ENCODE measurements around the gene CCDC87. TPM values are rescaled to one million over a fixed set of nuclear protein-coding genes. Genes with fewer than 3 reads are reported as not detected.

Gene CCDC87
- total and polyA plus RNA-seq, 2 of the 8 experiments (the other 6 are each of a cell fraction or from before 2014, with no cell fraction given), result 0.32 to 0.99 TPM

DNA sequence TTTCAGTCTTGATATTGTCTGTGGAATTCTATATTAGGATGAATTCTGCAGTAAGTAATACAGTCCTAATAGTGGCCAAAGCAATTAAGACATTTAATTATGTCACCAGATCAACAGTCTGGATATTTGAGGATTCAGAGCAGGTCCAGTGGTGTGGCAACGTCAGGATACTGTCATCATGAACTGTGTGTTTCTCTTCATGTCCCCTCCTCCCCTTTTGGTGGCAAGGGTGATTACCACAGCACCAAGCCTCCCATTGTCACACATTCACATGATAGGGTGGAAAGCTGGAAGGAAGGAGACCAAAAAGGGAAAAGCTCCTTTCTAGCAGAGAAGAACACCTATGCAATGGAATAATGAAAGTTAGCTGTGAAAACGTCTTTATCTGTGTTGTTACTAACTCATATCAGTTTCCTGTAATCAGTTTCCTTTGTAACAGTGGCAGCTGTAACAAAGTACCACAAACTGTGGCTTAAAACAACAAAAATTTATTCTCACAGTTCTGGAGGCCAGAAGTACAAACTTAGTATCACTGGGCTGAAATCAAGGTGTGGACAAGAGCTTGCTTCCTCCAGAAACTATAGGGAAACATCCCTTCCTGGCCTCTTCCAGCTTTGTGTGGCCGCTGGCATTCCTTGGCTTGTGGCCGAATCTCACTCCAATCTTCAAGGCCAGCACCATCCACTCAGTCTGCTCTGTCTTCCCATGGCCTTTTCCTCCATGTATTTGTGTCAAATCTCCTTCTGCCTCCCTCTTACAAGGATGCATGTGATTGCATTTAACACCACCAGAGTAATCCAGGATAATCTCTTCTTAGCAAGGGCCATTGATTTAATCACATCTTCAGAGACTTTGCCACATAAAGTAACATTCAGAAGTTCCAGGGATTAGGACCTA is 17.1 kb upstream of the CCDC87 start:
- Histone ChIP-seq H2BK12ac (ENCODE audit: low read depth, low read length) (no peak overlapping the region), H3K4me1 (replicated peaks in 1 of 4; ENCODE audit: control insufficient read depth in 3 of 4, insufficient read depth in 4 of 4, low read length in 3 of 4) (no peaks in the 10 kb centered on the region), H3K4ac (replicated peaks; ENCODE audit: insufficient read length, low read depth, low read length) (no peak overlapping the region), H3K56ac (replicated peaks; ENCODE audit: insufficient read length, low read depth, low read length) (no peak overlapping the region), H4K5ac (ENCODE audit: insufficient read length, low read depth, low read length) (no peak overlapping the region), H3K23ac (ENCODE audit: insufficient read length) (no peak overlapping the region), H4K8ac (ENCODE audit: extremely low read depth, insufficient read depth, low read length) (no peak overlapping the region), H2AFZ (ENCODE audit: low read length) (no peak overlapping the region), H2AK5ac (ENCODE audit: low read depth, low read length) (no peak overlapping the region), H3K23me2 (ENCODE audit: low read depth, low read length) (no peaks in the 10 kb centered on the region), H3K14ac (ENCODE audit: insufficient read length) (no peak overlapping the region), H4K91ac (replicated peaks; ENCODE audit: insufficient read length, low read length) (no peak overlapping the region), H3K79me2 (ENCODE audit: control insufficient read depth in 1 of 2, insufficient read depth in 2 of 2, low read length in 2 of 2) (no peaks in the 10 kb centered on the region), H2BK120ac (replicated peaks; ENCODE audit: low read depth, low read length) (no peak overlapping the region), H3K36me3 (ENCODE audit: control insufficient read depth in 2 of 4, insufficient read depth in 4 of 4, low read length in 3 of 4) (peaks cover 3 to 9% (median 6%) of the 10 kb centered on the region in 4 experiments; a peak in 5 of 8 replicates), H2BK20ac (ENCODE audit: low read length) (no peak overlapping the region), H3K18ac (ENCODE audit: extremely low read depth, low read length) (no peak overlapping the region), H3K79me1 (ENCODE audit: low read depth, low read length) (no peaks in the 10 kb centered on the region), H3K27me3 (replicated peaks in 1 of 4; ENCODE audit: control insufficient read depth in 3 of 4, extremely low read depth in 1 of 4, insufficient read depth in 3 of 4, low read length in 3 of 4) (no peaks in the 10 kb centered on the region), H3K4me3 (ENCODE audit: extremely low read depth in 1 of 4, insufficient read depth in 2 of 4, low read depth in 3 of 4, low read length in 4 of 4) (no peak overlapping the region), H2BK15ac (ENCODE audit: low read length) (no peak overlapping the region), H3K9ac (replicated peaks in 1 of 4; ENCODE audit: extremely low read depth in 1 of 4, low read depth in 3 of 4, low read length in 3 of 4) (no peak overlapping the region), H3K9me3 (ENCODE audit: insufficient read depth in 2 of 2, low read depth in 1 of 2, low read length in 1 of 2) (no peaks in the 10 kb centered on the region), H3K4me2 (ENCODE audit: insufficient read depth in 1 of 2, low read depth in 2 of 2, low read length in 2 of 2) (no peak overlapping the region), H4K20me1 (replicated peaks in 1 of 2; ENCODE audit: control insufficient read depth in 1 of 2, insufficient read depth in 2 of 2, low read length in 2 of 2) (peaks cover 0 to 2% of the 10 kb centered on the region in 2 experiments), H2BK5ac (ENCODE audit: low read depth, low read length) (no peak overlapping the region), H3K27ac (ENCODE audit: low read depth, low read length) (no peak overlapping the region)
- POLR2A ChIA-PET (ENCODE audit: partially characterized antibody), result interaction anchor here (0.9 to 66.2 kb wide), 4 partner anchors 11 to 33 kb away, joined by 3 to 2165 read pairs (median 1084); partner anchors contain the start of genes CCDC87, CCS, RBM14 and RBM4
- 83% methylated on average over 4 of the region's 4 CpGs; no CpG with 5 or more reads in 1 of the 2 experiments for WGBS, 2 experiments (ENCODE audit: extremely low coverage in 1 of 2, insufficient coverage in 1 of 2, insufficient read length in 1 of 2, insufficient replicate concordance in 2 of 2, low coverage in 1 of 2, low lambda C conversion rate in 2 of 2, missing lambda C conversion rate in 1 of 2)
- FAIRE-seq (no peak), DNase-seq (ENCODE audit: low read depth in 1 of 2, low spot score in 2 of 2) (no peak)
- CTCF ChIA-PET (ENCODE audit: partially characterized antibody), result interaction anchor here (0.8 to 2.5 kb wide), 4 partner anchors 10 to 119 kb away, joined by 3 to 8 read pairs (median 3); no protein-coding TSS in a partner anchor
- TF ChIP-seq, protein P1, sequence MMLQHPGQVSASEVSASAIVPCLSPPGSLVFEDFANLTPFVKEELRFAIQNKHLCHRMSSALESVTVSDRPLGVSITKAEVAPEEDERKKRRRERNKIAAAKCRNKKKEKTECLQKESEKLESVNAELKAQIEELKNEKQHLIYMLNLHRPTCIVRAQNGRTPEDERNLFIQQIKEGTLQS (IDR thresholded peaks at IDR 0.05; ENCODE audit: insufficient read depth, low read depth, low read length), result no peak
- TF ChIP-seq SIN3A (conservative IDR thresholded peaks at IDR 0.05 in 1 of 2, IDR thresholded peaks at IDR 0.05 in 1 of 2; ENCODE audit: low read depth in 1 of 2, low read length in 2 of 2) (no peak), YY1 (IDR thresholded peaks at IDR 0.05; ENCODE audit: low read depth, low read length) (no peak), ASH2L (IDR thresholded peaks at IDR 0.05; ENCODE audit: low read length) (no peak), TCF12 (IDR thresholded peaks at IDR 0.05; ENCODE audit: low read depth, low read length) (no peak), POLR2A (IDR thresholded peaks at IDR 0.05; ENCODE audit: control extremely low read depth in 1 of 2, low read depth in 2 of 2, low read length in 2 of 2) (no peak), BCL11A (IDR thresholded peaks at IDR 0.05; ENCODE audit: low read depth in 2 of 2, low read length in 2 of 2) (no peak), CBX5 (IDR thresholded peaks at IDR 0.05; ENCODE audit: low read depth, low read length) (no peak), MAFK (IDR thresholded peaks at IDR 0.05; ENCODE audit: low read depth, low read length) (no peak), EP300 (IDR thresholded peaks at IDR 0.05; ENCODE audit: borderline replicate concordance in 1 of 2, low read depth in 2 of 2, low read length in 2 of 2) (no peak), CHD1 (IDR thresholded peaks at IDR 0.05; ENCODE audit: low read depth, low read length) (no peak), CBX8 (IDR thresholded peaks at IDR 0.05; ENCODE audit: borderline replicate concordance, low read depth, low read length) (no peak)
